Measurements from ENCODE around the gene PCDHGA12.
A peak's percentile ranks its signal among the peaks of the same experiment; 100 is the strongest.
"Not testable (repeated sequence)": the region's sequence is repeated elsewhere in the genome, so short reads cannot be mapped to it uniquely, and the experiment has no call there.

Gene PCDHGA12

GRCh38 chr5:141388661-141389060 is 41.6 kb upstream of the PCDHGA12 start:
- in situ Hi-C loops (cut with HindIII; ENCODE audit: low sequenced_read_pairs), result loop anchor here (5.0 kb wide), 1 partner anchor 51 kb away; the partner anchor contains the start of gene PCDHGA2

DNA sequence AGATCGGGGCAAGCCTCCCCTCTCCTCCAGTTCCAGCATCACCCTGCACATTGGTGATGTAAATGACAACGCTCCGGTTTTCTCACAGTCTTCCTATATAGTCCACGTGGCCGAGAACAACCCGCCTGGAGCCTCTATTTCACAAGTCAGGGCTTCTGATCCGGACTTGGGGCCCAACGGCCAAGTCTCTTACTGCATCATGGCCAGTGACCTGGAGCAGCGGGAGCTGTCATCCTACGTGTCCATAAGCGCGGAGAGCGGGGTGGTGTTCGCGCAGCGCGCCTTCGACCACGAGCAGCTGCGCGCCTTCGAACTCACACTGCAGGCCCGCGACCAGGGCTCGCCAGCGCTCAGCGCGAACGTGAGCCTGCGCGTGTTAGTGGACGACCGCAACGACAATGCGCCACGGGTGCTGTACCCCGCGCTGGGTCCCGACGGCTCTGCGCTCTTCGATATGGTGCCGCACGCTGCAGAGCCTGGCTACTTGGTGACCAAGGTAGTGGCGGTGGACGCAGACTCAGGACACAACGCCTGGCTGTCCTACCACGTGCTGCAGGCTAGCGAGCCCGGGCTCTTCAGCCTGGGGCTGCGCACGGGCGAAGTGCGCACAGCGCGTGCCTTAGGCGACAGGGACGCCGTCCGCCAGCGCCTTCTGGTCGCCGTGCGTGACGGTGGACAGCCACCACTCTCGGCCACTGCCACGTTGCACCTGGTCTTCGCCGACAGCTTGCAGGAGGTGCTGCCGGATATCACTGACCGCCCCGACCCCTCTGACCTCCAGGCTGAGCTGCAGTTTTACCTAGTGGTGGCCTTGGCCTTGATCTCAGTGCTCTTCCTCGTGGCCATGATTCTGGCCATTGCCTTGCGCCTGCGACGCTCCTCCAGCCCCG is 40.9 kb upstream of the PCDHGA12 start:
- DNase-seq (ENCODE audit: low read depth), result no peak
- in situ Hi-C loops (cut with HindIII; ENCODE audit: low sequenced_read_pairs), result loop anchor here (5.0 kb wide), 1 partner anchor 52 kb away; the partner anchor contains the start of gene PCDHGA2

More at GRCh38 chr5:141388661-141389060, 41.6 kb upstream of the PCDHGA12 start:
- no peak for TF ChIP-seq CTCF (IDR thresholded peaks at IDR 0.05; ENCODE audit: low read depth, low read length, missing control alignments)
- no peak for DNase-seq (ENCODE audit: low read depth)
- no peak overlapping the region for H3K4me3 ChIP-seq (ENCODE audit: low read depth, low read length)

DNA sequence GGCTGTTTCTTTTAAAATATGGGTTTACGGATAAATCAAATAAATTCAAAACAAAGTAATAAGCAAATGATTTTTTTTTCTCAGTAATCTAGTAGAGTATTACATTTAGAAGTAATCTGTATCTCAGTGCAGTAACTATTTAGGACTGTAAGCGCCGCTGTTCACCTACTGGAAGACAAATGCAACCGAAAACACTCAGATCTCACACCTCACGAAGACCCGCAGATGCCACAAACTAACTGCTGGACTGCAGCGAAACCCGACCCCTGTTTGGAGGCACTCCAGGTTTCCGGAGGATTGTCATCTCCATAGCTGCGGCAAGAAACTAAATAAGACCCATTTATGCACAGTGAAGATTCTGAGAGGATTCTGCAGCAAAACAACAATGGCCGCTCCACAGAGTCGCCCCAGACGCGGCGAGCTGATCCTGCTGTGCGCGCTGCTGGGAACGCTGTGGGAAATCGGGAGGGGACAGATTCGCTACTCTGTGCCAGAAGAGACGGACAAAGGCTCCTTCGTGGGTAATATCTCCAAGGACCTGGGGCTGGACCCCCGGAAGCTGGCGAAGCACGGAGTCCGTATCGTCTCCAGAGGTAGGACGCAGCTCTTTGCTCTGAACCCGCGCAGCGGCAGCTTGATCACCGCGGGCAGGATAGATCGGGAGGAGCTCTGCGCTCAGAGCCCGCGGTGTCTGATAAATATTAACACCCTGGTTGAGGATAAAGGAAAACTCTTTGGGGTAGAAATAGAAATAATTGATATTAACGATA is 37.7 kb upstream of the PCDHGA12 start, which contains the start of gene PCDHGA8:
PCDHGA8 (plus strand) TSS at position 205 of the 770 bp plus-strand sequence; CDS start at position 386, 181 bp downstream.
- peak; percentile 9 for TF ChIP-seq CTCF (IDR thresholded peaks at IDR 0.05; ENCODE audit: low read depth, low read length, missing control alignments)
- in situ Hi-C loops (cut with HindIII; ENCODE audit: low sequenced_read_pairs), result no loop called here
- H3K4me3 ChIP-seq (ENCODE audit: low read depth, low read length), result no peak within 1 kb of the TSS
- no peak for DNase-seq (ENCODE audit: low read depth)

More for the DNA sequence above, 40.9 kb upstream of the PCDHGA12 start:
- TF ChIP-seq CTCF (IDR thresholded peaks at IDR 0.05; ENCODE audit: low read depth, low read length, missing control alignments), result no peak
- H3K4me3 ChIP-seq (ENCODE audit: low read depth, low read length), result no peak overlapping the region

DNA sequence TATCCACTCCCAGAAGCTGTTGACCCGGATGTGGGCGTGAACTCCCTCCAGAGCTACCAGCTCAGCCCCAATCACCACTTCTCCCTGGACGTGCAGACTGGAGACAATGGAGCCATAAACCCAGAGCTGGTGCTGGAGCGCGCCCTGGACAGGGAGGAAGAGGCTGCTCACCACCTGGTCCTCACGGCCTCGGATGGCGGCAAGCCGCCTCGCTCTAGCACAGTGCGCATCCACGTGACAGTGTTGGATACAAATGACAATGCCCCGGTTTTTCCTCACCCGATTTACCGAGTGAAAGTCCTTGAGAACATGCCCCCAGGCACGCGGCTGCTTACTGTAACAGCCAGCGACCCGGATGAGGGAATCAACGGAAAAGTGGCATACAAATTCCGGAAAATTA is 37.0 kb upstream of the PCDHGA12 start:
- H3K4me3 ChIP-seq (ENCODE audit: low read depth, low read length), result no peak overlapping the region
- no peak for TF ChIP-seq CTCF (IDR thresholded peaks at IDR 0.05; ENCODE audit: low read depth, low read length, missing control alignments)
- in situ Hi-C loops (cut with HindIII; ENCODE audit: low sequenced_read_pairs), result no loop called here
- no peak for DNase-seq (ENCODE audit: low read depth)

DNA sequence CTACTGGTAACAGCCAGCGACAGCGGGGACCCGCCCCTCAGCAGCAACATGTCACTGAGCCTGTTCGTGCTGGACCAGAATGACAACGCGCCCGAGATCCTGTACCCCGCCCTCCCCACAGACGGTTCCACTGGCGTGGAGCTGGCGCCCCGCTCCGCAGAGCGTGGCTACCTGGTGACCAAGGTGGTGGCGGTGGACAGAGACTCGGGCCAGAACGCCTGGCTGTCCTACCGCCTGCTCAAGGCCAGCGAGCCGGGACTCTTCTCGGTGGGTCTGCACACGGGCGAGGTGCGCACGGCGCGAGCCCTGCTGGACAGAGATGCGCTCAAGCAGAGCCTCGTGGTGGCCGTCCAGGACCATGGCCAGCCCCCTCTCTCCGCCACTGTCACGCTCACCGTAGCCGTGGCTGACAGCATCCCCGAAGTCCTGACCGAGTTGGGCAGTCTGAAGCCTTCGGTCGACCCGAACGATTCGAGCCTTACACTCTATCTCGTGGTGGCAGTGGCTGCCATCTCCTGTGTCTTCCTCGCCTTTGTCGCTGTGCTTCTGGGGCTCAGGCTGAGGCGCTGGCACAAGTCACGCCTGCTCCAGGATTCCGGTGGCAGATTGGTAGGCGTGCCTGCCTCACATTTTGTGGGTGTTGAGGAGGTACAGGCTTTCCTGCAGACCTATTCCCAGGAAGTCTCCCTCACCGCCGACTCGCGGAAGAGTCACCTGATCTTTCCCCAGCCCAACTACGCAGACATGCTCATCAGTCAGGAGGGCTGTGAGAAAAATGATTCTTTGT is 35.7 kb upstream of the PCDHGA12 start:
- H3K4me3 ChIP-seq (ENCODE audit: low read depth, low read length); DNase-seq (ENCODE audit: low read depth); in situ Hi-C loops (cut with HindIII; ENCODE audit: low sequenced_read_pairs): not testable (repeated sequence)

- in situ Hi-C loops (cut with HindIII; ENCODE audit: low sequenced_read_pairs); DNase-seq (ENCODE audit: low read depth): not testable (repeated sequence)
- peak within 1 kb of the TSS; percentile 25 for H3K4me3 ChIP-seq (ENCODE audit: low read depth, low read length)
- TF ChIP-seq CTCF (IDR thresholded peaks at IDR 0.05; ENCODE audit: low read depth, low read length, missing control alignments), result peak; percentile 60
Observed at GRCh38 chr5:141397756-141398551, 32.4 kb upstream of the PCDHGA12 start, which contains the start of gene PCDHGB5. TSS of gene PCDHGB5 (plus strand) at chr5:141397947. CDS start at chr5:141398128, 181 bp downstream.
